DND-41 (cell line): ENCODE measurements around the gene LY6G6F.

ENCODE experiments used
- ATAC-seq: fragments of 200-7000 bp; cut with Tn5 transposase; 3 replicates; pipeline ENCODE4 v1.9.1; 2021; ENCODE audit warnings: low read depth; ENCODE audit not compliant: insufficient read depth
- DNase-seq: peaks from one replicate; pipeline ENCODE4 v3.0.0-alpha.2; 2020
- H2AFZ ChIP-seq: 2 replicates; pipeline ENCODE4 v1.6.0; 2012; ENCODE audit warnings: low read depth, low read length
- H3K27ac ChIP-seq: 2 replicates; pipeline ENCODE4 v1.5.1; 2012; ENCODE audit warnings: low read length, inconsistent platforms
- H3K27me3 ChIP-seq: fragments of 200-600 bp; sonication (generic); 2 replicates; pipeline ENCODE4 v1.6.0; 2012; ENCODE audit warnings: low read length, mild to moderate bottlenecking, inconsistent platforms; ENCODE audit not compliant: insufficient read depth, poor library complexity
- H3K36me3 ChIP-seq: 2 replicates; pipeline ENCODE4 v1.5.1; 2012; ENCODE audit warnings: low read length, inconsistent platforms; ENCODE audit not compliant: insufficient read depth
- H3K4me1 ChIP-seq: 2 replicates; pipeline ENCODE4 v1.5.1; 2012; ENCODE audit warnings: mild to moderate bottlenecking, low read length; ENCODE audit not compliant: insufficient read depth
- H3K4me2 ChIP-seq: 2 replicates; pipeline ENCODE4 v1.6.0; 2012; ENCODE audit warnings: mild to moderate bottlenecking, moderate library complexity, low read length, inconsistent platforms; ENCODE audit not compliant: insufficient read depth
- H3K4me3 ChIP-seq, 2 experiments: fragments of 200-600 bp in 1 of 2; shearing (Covaris generic) in 1 of 2; 2 replicates each; pipeline ENCODE4 v1.5.1; 2012 to 2016; ENCODE audit warnings: inconsistent platforms in 2 of 2, low read length in 2 of 2, mild to moderate bottlenecking in 2 of 2, low read depth in 1 of 2, moderate library complexity in 1 of 2
- H3K79me2 ChIP-seq: 2 replicates; pipeline ENCODE4 v1.6.0; 2012; ENCODE audit warnings: low read length, inconsistent platforms; ENCODE audit not compliant: insufficient read depth
- H3K9ac ChIP-seq: 2 replicates; pipeline ENCODE4 v1.6.0; 2012; ENCODE audit warnings: low read depth, mild to moderate bottlenecking, inconsistent platforms, low read length, moderate library complexity
- H3K9me3 ChIP-seq: 2 replicates; pipeline ENCODE4 v1.5.1; 2012; ENCODE audit warnings: low read length, moderate library complexity, mild to moderate bottlenecking, inconsistent platforms; ENCODE audit not compliant: insufficient read depth, severe bottlenecking
- H4K20me1 ChIP-seq: 2 replicates; pipeline ENCODE4 v1.6.0; 2012; ENCODE audit warnings: low read length; ENCODE audit not compliant: insufficient read depth
- CTCF ChIP-seq: IDR thresholded peaks from 2 replicates; pipeline ENCODE4 v1.5.1; 2012; ENCODE audit warnings: borderline replicate concordance, low read length, moderate library complexity, mild to moderate bottlenecking; ENCODE audit not compliant: poor library complexity, severe bottlenecking; ENCODE audit errors: extremely low read depth
- EZH2 ChIP-seq: IDR thresholded peaks from 3 replicates; pipeline ENCODE4 v1.6.1; 2012; ENCODE audit warnings: borderline replicate concordance, low read depth, mild to moderate bottlenecking, moderate library complexity, low read length, inconsistent platforms; ENCODE audit not compliant: severe bottlenecking

Gene LY6G6F

DNA sequence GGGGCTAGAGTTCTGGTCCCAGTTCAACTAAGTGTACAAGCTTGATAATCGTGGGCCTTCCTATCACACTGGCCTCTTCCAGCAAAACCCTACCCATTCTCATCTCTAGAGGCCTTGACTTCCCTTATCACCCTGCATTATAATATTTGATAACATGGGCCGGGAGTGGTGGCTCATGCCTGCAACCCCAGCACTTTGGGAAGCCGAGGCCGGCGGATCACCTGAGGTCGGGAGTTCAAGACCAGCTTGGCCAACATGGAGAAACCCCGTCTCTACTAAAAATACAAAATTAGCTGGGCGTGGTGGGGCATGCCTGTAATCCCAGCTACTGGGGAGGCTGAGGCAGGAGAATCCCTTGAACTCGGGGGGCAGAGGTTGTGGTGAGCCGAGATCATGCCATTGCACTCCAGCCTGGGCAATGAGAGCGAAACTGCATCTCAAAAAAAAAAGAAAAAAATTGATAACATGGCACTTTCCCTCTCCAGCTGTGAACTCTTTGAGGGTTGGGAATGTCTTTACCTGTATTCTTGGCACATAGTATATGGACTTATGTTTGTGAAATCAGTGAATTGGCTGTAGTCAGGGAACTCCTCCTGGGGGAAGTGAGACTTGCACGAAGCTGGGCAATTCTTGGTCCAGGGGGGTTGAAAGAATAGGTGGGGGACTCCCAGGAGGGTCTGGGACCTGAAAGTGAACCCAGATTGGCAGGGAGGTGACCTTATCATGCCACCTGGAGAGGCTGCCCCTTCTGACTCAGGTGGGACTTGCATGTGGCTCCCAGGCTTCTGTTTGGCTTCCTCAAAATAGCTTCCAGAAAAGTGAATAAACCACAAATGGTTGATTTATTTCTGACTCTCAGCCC, 45.2 kb upstream of the LY6G6F start:
- TF ChIP-seq EZH2 = no peak
- no peak for TF ChIP-seq CTCF
- H3K27me3 ChIP-seq = no peaks in the 10 kb centered on the region
- H2AFZ ChIP-seq = peak overlapping the region; percentile 68; the same call in 1 of the 2 replicates
- ATAC-seq (no peak), DNase-seq (no peak)
- peaks cover 65% of the 10 kb centered on the region for H3K36me3 ChIP-seq
- H3K4me3 ChIP-seq = peak overlapping the region; percentile 72 to 96
- peak overlapping the region; percentile 96 for H3K4me2 ChIP-seq
- peaks cover 89% of the 10 kb centered on the region for H3K79me2 ChIP-seq
- peaks cover 71% of the 10 kb centered on the region for H3K4me1 ChIP-seq
- H3K9ac ChIP-seq = peak overlapping the region; percentile 91
- no peaks in the 10 kb centered on the region for H3K9me3 ChIP-seq
- peaks cover 13% of the 10 kb centered on the region for H4K20me1 ChIP-seq
- peak overlapping the region; percentile 87 for H3K27ac ChIP-seq

DNA sequence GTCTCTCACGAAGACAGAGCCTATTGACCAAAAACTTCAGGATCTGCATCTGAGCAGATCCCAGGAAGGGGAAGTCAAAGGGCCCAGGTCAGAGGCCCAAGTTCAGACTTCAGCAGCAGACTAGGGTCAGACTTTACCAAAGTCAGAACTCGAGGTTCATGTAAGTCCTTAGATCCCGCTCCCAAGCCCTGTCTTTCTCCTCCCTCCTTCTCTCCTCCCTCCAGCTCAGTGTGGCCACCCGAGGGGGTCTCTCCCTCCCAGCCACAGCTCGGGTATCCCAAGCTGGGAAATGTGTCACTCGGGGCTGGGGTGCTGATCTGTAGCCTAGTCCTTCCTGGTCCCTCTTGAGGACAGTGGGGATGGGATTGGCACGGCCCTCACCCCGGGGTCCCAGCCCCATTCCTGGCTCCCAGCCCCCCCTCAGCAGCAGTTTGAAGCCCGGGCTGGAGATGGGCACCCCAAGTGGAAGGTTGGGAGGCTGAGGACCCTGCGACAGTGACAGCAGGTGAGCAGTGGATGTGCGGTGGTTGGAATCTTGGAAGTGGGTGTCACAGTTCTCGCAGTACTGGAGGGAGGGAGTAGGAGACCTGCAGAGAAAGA, 44.4 kb upstream of the LY6G6F start:
- Histone ChIP-seq H2AFZ (no peak overlapping the region), H3K9me3 (no peaks in the 10 kb centered on the region), H3K4me1 (peaks cover 77% of the 10 kb centered on the region), H3K9ac (peak overlapping the region; percentile 29), H3K79me2 (peaks cover 93% of the 10 kb centered on the region), H3K27ac (0 out of 2 replicates have a peak overlapping the region, but pooled peaks have one; percentile 9), H3K36me3 (peaks cover 66% of the 10 kb centered on the region), H3K4me3 (peak overlapping the region in 1 of 2 experiments; percentile 7; a peak in 1 of 4 replicates), H3K27me3 (no peaks in the 10 kb centered on the region), H4K20me1 (peaks cover 13% of the 10 kb centered on the region), H3K4me2 (peak overlapping the region; percentile 96)
- ATAC-seq (no peak), DNase-seq (no peak)
- no peak for TF ChIP-seq EZH2
- TF ChIP-seq CTCF = no peak

DNA sequence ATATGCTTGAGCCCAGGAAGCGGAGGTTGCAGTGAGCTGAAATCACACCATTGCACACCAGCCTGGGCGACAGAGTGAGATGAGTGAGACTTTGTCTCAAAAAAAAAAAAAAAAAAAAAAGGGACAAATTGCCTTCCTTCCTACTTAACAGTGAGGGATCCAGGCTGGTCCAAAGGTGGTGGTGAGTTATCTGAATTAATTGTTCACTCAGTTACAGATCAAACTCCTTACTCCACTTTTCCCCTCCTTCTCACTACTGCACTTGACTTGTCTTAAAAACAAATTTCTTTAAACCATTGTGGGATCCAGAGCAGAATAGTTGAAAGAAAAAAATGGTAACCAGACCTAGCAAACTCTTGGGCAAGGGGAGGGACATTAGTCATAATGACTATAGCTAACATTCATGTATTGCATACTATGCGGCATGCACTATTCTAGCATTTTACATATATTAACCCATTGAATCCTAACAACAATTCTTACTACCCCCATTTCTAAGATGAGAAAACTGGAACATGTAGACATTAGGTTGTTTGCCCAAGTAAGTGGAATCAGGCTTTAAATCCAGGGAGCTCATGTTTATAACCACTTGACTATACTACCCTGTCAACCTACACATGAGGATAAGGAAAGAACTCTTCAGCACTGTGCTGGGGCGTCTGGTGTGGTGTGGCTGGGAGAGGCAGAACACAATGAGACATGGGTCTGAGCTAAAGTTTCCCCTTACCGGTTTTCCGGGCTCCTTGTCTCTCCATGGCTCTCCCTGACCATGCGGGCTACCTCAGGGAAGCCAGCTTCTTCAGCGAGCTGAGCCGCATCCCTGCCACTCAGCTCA, 43.3 kb upstream of the LY6G6F start:
- Histone ChIP-seq H2AFZ (no peak overlapping the region), H3K36me3 (peaks cover 67% of the 10 kb centered on the region), H3K4me1 (peaks cover 77% of the 10 kb centered on the region), H4K20me1 (peaks cover 18% of the 10 kb centered on the region), H3K9ac (peak overlapping the region; percentile 85), H3K4me2 (peak overlapping the region; percentile 92), H3K79me2 (peaks cover 93% of the 10 kb centered on the region), H3K4me3 (peak overlapping the region; percentile 64 to 88; a peak in 3 of 4 replicates), H3K9me3 (no peaks in the 10 kb centered on the region), H3K27me3 (no peaks in the 10 kb centered on the region), H3K27ac (peak overlapping the region; percentile 96)
- DNase-seq (no peak), ATAC-seq (no peak)
- no peak for TF ChIP-seq EZH2
- TF ChIP-seq CTCF = no peak
